Loucy (cell line): Measurements from ENCODE around the gene TOR1AIP1.

Experiments
- H2AFZ ChIP-seq: fragments of 200-600 bp; sonication (generic); 2 replicates; pipeline ENCODE4 v1.6.0; 2016; ENCODE audit warnings: antibody characterized with exemption, mild to moderate bottlenecking, low read length, moderate library complexity
- H3F3A ChIP-seq: fragments of 200-600 bp; 2 replicates; pipeline ENCODE4 v1.6.0; 2016; ENCODE audit warnings: antibody characterized with exemption, low read depth, mild to moderate bottlenecking
- H3K27me3 ChIP-seq: fragments of 200-600 bp; sonication (generic); 2 replicates; pipeline ENCODE4 v1.6.1; 2014; ENCODE audit warnings: low read length, mild to moderate bottlenecking; ENCODE audit not compliant: insufficient read depth, poor library complexity, severe bottlenecking
- H3K36me3 ChIP-seq: fragments of 200-600 bp; sonication (generic); 2 replicates; pipeline ENCODE4 v1.6.1; 2016; ENCODE audit warnings: low read length; ENCODE audit not compliant: insufficient read depth
- H3K4me1 ChIP-seq: fragments of 200-600 bp; sonication (generic); 2 replicates; pipeline ENCODE4 v1.5.1; 2014; ENCODE audit warnings: low read length, mild to moderate bottlenecking; ENCODE audit not compliant: insufficient read depth, poor library complexity, severe bottlenecking
- H3K4me2 ChIP-seq: fragments of 200-600 bp; sonication (generic); 2 replicates; pipeline ENCODE4 v1.6.0; 2014; ENCODE audit warnings: antibody characterized with exemption, low read length, low read depth, mild to moderate bottlenecking; ENCODE audit not compliant: poor library complexity, severe bottlenecking
- H3K4me3 ChIP-seq: fragments of 200-600 bp; sonication (generic); 2 replicates; pipeline ENCODE4 v1.5.1; 2014; ENCODE audit warnings: low read length, mild to moderate bottlenecking, mixed read lengths; ENCODE audit not compliant: poor library complexity, severe bottlenecking
- H3K79me2 ChIP-seq: fragments of 200-600 bp; sonication (generic); 2 replicates; pipeline ENCODE4 v1.6.1; 2014; ENCODE audit warnings: low read length; ENCODE audit not compliant: insufficient read depth
- H3K9ac ChIP-seq: fragments of 200-600 bp; sonication (generic); 2 replicates; pipeline ENCODE4 v1.6.0; 2014; ENCODE audit warnings: mild to moderate bottlenecking, low read depth, low read length, moderate library complexity; ENCODE audit not compliant: poor library complexity, severe bottlenecking
- H3K9me2 ChIP-seq: fragments of 200-600 bp; sonication (generic); replicated peaks from 2 replicates; pipeline ENCODE4 v1.6.1; 2016; ENCODE audit warnings: low read depth, low read length, mixed read lengths
- H3K9me3 ChIP-seq: fragments of 200-600 bp; sonication (generic); 2 replicates; pipeline ENCODE4 v1.6.1; 2014; ENCODE audit warnings: mild to moderate bottlenecking, antibody characterized with exemption, low read length, low read depth; ENCODE audit not compliant: insufficient read depth
- H4K20me1 ChIP-seq: fragments of 200-600 bp; sonication (generic); 2 replicates; pipeline ENCODE4 v1.6.0; 2014; ENCODE audit warnings: antibody characterized with exemption, low read length, mild to moderate bottlenecking; ENCODE audit not compliant: insufficient read depth, poor library complexity, severe bottlenecking
- CTCF ChIP-seq: fragments of 200-600 bp; sonication (generic); conservative IDR thresholded peaks from 2 replicates; pipeline ENCODE4 v1.5.1; 2014; ENCODE audit warnings: mild to moderate bottlenecking, antibody characterized with exemption, low read length
- EZH2phosphoT487 ChIP-seq: fragments of 200-600 bp; IDR thresholded peaks from 2 replicates; pipeline ENCODE4 v1.6.1; 2018; ENCODE audit warnings: antibody characterized with exemption, mild to moderate bottlenecking, moderate library complexity, borderline replicate concordance

The TOR1AIP1 gene

GRCh38 chr1:179857009-179857408 lies 25.1 kb upstream of the TOR1AIP1 start:
- Histone ChIP-seq H3K79me2 (no peaks in the 10 kb centered on the region), H3K4me1 (no peaks in the 10 kb centered on the region), H3K36me3 (no peaks in the 10 kb centered on the region), H3K27me3 (no peaks in the 10 kb centered on the region), H3K9me3 (no peaks in the 10 kb centered on the region), H2AFZ (no peak overlapping the region), H3K9ac (no peak overlapping the region), H3K4me2 (no peak overlapping the region), H3F3A (no peaks in the 10 kb centered on the region), H3K9me2 (no peaks in the 10 kb centered on the region), H3K4me3 (no peak overlapping the region), H4K20me1 (no peaks in the 10 kb centered on the region)
- no peak for TF ChIP-seq CTCF
- no peak for TF ChIP-seq EZH2phosphoT487

GRCh38 chr1:179860652-179861051 lies 21.4 kb upstream of the TOR1AIP1 start:
- Histone ChIP-seq H3K4me1 (no peaks in the 10 kb centered on the region), H3F3A (no peaks in the 10 kb centered on the region), H3K36me3 (peaks cover 21% of the 10 kb centered on the region; the same call in 1 of the 2 replicates), H3K9me3 (no peaks in the 10 kb centered on the region), H3K79me2 (no peaks in the 10 kb centered on the region; the same call in 1 of the 2 replicates), H3K27me3 (no peaks in the 10 kb centered on the region), H3K9me2 (no peaks in the 10 kb centered on the region), H2AFZ (no peak overlapping the region), H3K4me2 (no peak overlapping the region), H4K20me1 (no peaks in the 10 kb centered on the region), H3K9ac (no peak overlapping the region), H3K4me3 (no peak overlapping the region)
- TF ChIP-seq EZH2phosphoT487 (no peak), CTCF (no peak)

GRCh38 chr1:179865377-179865776 lies 16.7 kb upstream of the TOR1AIP1 start:
- no peaks in the 10 kb centered on the region for H3K9me3 ChIP-seq
- no peak overlapping the region for H3K9ac ChIP-seq
- no peak overlapping the region for H3K4me3 ChIP-seq
- peaks cover 23% of the 10 kb centered on the region for H3K79me2 ChIP-seq
- no peaks in the 10 kb centered on the region for H3K9me2 ChIP-seq
- TF ChIP-seq CTCF (no peak), EZH2phosphoT487 (no peak)
- no peak overlapping the region for H3K4me2 ChIP-seq
- no peaks in the 10 kb centered on the region for H3F3A ChIP-seq
- no peaks in the 10 kb centered on the region for H3K4me1 ChIP-seq
- no peak overlapping the region for H2AFZ ChIP-seq
- peaks cover 48% of the 10 kb centered on the region; the same call in 1 of the 2 replicates for H3K36me3 ChIP-seq
- no peaks in the 10 kb centered on the region for H3K27me3 ChIP-seq
- H4K20me1 ChIP-seq: peaks cover 4% of the 10 kb centered on the region
